Dedifferentiated amniotic fluid mesenchymal stem cell (primary cell): ENCODE measurements around the gene ZNF438.
"Not testable (repeated sequence)": the region's sequence is repeated elsewhere in the genome, so short reads cannot be mapped to it uniquely, and the experiment has no call there.

Experiments used
- DNase-seq: peaks from one replicate; pipeline ENCODE4 v3.0.0-alpha.2; 2016; ENCODE audit errors: extremely low spot score

The ZNF438 gene

GRCh38 chr10:31051703-31052102 lies 20.0 kb upstream of the ZNF438 start:
- no peak for DNase-seq

GRCh38 chr10:31042670-31043069 lies 11.0 kb upstream of the ZNF438 start:
- no peak for DNase-seq

DNA sequence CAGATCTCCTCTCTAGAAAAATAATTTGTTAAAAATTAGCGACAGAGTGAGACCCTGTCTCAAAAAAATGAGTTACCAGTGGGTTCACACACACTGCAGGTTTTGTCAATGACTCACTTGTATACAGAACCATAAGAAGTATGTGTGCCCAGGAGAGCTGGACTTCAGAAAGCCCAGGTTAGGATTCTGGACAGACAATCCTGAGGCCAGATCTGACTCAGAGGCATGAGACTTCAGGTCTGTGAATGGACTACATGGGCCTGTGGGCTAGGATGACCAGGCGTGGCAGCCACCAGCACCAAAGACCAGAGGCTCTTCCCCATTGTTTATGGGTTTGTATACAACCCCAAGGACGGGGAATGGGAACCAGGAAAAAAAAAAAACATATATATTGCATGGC lies 9.3 kb upstream of the ZNF438 start:
- DNase-seq: no peak

- not testable (repeated sequence) for DNase-seq
Observed at GRCh38 chr10:31039006-31039405, 7.3 kb upstream of the ZNF438 start.

DNA sequence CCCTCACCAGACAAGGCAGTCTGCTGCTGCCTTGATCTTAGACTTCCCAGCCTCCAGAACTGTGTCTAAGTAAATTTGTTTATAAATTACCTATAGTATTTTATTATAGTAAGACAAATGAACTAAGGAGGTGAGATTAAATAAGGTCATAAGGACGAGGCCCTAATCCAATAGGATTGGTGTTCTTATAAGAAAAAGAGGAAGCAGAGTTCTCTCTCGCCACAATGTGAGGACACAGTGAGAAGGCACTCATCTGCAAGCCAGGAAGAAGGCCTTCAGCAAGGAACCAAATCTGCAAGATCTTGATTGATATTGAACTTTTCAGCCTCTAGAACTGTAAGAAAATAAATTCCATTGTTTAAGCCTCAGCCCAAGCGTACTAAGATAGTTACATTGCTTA lies 6.1 kb upstream of the ZNF438 start:
- DNase-seq: no peak

DNA sequence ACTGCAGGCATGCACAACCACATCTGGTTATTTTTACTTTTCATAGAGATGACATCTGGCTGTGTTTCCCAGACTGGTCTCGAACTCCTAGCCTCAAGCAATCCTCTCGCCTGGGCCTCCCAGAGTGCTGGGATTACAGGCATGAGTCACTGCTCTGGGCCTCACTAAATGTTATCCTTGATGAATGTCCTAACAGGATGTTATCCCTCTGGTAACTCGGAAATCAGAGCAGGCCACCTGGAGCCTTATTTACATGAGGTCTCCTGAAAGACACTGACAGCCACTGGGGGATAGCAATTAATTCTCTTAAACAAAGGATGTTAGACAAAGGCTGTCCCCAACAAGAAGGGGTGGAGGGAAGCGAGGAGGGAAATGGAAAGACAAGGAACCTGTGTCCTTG lies 4.5 kb upstream of the ZNF438 start:
- no peak for DNase-seq

GRCh38 chr10:31035266-31035798 lies 3.7 kb upstream of the ZNF438 start:
- no peak for DNase-seq

GRCh38 chr10:31034098-31034909 lies 2.6 kb upstream of the ZNF438 start:
- DNase-seq: peak; percentile 95

DNA sequence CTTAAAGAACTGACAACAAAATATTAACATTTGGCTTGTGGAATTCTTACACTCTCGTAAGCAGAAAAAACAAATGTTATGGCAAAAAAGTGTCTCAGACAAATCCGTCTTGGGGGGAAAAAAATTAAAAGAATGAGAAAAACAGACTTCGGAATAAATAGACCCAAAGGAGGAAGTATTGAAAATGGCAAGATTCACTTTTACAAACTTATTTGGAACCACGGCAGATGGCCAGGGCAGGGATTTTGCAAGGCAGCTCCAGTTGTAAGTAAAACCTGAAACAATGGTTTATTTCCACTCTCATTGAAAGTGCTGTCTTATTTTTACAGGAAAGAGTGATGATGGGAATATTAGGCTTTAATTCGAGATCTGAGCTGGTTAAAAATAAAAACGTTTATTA lies 1.5 kb upstream of the ZNF438 start:
- DNase-seq: no peak

- DNase-seq: peak; percentile 83
Observed at GRCh38 chr10:31032258-31033132, 830 bp upstream of the ZNF438 start.

- DNase-seq: no peak
Observed at GRCh38 chr10:31031205-31031557, 484 bp downstream of the ZNF438 start.

DNA sequence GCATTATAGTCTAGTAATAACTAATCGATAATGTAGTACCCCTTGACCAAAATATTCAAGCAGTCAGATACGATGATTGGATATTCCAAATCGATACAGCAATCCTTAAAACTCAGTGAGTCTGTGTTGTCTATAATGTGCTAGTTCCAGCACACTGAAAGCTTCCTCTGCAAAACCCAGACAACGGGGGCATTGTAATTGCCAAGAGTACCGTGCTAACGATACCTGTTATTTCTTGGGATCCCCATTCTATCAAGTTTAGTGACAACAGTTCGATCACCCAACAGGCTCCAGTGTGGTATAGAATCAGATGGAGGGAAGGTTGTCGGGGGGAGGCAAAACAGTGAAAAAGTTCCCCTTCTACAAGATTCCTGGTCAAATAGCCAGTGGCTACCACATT lies 865 bp downstream of the ZNF438 start:
- no peak for DNase-seq

DNA sequence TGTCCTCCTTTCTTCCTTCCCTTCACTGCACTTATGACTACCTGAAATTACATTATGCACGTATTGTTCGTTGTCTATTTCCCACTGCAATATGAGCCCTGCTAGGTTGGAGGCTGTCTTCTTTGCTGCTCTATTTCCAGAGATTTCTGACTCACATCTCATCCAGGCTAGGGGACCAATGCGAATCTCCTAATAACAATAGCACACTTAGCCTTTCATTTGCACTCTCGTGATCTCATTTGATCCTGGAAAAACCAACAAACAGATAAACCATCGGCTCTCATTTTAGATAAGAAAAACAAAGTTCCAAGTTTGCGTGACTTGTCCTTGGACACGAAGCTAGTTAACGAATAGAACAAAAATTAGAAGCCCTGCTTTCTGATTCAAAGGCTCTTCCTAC lies 1.4 kb downstream of the ZNF438 start:
- no peak for DNase-seq

GRCh38 chr10:31028081-31028480 lies 3.6 kb downstream of the ZNF438 start:
- no peak for DNase-seq

GRCh38 chr10:31026279-31026678 lies 5.4 kb downstream of the ZNF438 start:
- not testable (repeated sequence) for DNase-seq

- DNase-seq: no peak
Observed at GRCh38 chr10:31025142-31025541, 6.5 kb downstream of the ZNF438 start.

- DNase-seq: no peak
Observed at GRCh38 chr10:31023558-31023957, 8.1 kb downstream of the ZNF438 start.

DNA sequence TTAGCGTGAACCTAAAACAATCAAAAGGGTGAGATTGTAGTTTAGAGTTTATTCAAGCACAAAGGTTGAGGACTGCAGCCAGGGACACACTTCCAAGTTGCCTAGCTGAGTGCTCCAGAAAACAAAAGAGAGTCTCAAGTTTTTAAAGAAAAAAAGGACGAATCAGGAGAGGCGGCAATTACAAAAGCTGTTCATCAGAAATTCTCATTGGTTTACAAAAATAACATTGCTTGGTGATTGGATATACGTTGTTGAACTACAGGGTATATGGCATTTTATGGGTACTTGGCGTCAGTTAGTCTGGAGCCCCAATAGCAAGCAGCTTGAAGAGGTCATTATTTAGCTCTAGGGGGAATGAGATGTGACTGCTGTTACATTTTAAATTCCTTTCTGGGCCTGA lies 11.5 kb downstream of the ZNF438 start:
- DNase-seq: no peak

- DNase-seq: no peak
Observed at GRCh38 chr10:31018962-31019361, 12.7 kb downstream of the ZNF438 start.

- DNase-seq: no peak
Observed at GRCh38 chr10:31018356-31018750, 13.3 kb downstream of the ZNF438 start.

DNA sequence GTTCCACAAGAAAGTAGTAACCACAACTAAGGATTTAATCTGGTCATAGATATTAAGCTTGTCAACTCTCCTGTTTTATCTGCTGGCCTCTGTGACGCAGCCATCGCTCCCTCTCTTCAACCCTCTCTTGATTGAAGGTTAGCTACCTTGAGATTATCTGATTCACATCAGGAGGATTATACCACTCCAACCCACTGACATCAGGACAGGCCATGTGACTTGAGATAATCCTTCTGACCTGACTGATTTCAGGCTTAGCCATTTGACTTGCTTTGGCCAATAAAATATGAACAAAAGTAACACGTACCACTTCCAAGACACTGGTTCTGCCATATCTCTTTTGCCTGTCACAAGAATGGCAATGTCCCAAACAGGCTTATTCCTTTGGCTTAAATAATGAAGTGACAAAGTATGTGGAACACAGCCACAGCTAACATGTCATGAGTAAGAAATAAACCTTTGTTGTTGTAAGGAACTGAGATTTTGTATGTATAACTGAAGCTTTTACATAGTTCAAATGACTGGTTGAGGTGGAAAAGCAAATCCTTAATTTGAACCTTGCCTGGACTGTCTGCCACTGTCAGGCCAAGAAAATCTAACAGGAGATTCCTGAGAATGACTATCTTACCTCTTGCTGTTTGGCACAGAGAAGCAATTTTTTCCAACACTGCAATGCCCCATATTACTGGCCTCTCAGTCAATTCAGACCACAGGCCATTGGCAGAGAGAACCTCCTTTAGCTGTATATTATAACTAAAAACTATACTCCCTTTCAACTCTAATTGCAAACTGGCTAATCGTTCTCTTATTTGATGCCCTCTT lies 13.9 kb downstream of the ZNF438 start:
- DNase-seq: no peak
